ENCODE results near the gene DICER1. TPM values are rescaled to one million over a fixed set of nuclear protein-coding genes. Genes with fewer than 3 reads are reported as not detected.

Gene DICER1
- total and polyA plus RNA-seq, 9 of the 15 experiments (the other 6 are each of a cell fraction or from before 2014, with no cell fraction given), result 2.5 to 23.2 (median 12.4) TPM

- no peak overlapping the region for H3K4me2 ChIP-seq (ENCODE audit: insufficient read depth, low read length)
- peaks cover 3 to 22% of the 10 kb centered on the region in 2 experiments; a peak in 3 of 5 replicates for H3K27me3 ChIP-seq (ENCODE audit: control insufficient read depth in 2 of 2, insufficient read depth in 2 of 2, low read length in 2 of 2)
- ATAC-seq, result peak; percentile 88
- no peak overlapping the region for H3K9ac ChIP-seq (ENCODE audit: insufficient read depth in 1 of 2, low read depth in 2 of 2, low read length in 2 of 2)
- H2AFZ ChIP-seq (ENCODE audit: low read depth, low read length), result no peak overlapping the region
- H3K27ac ChIP-seq (ENCODE audit: extremely low read depth, low read depth, low read length), result no peak overlapping the region
- ChIA-PET POLR2A (no interaction called here), CTCF (ENCODE audit: low intra/inter-chr PET ratio) (interaction anchor here (0.8 kb wide), 1 partner anchor 507 kb away, joined by 4 read pairs; no protein-coding TSS in a partner anchor)
- H3K4me3 ChIP-seq, result no peak overlapping the region
- peak; percentile 85 for FAIRE-seq
- no peaks in the 10 kb centered on the region for H3K79me2 ChIP-seq (ENCODE audit: control insufficient read depth, insufficient read depth, low read length)
- in situ Hi-C loops (cut with MboI) (no loop called here), intact Hi-C loops (cut with micrococcal nuclease) (loop anchor here (1.0 to 10.0 kb wide), 2 partner anchors 101 to 507 kb away; no protein-coding TSS in a partner anchor)
- H3K9me3 ChIP-seq (replicated peaks; ENCODE audit: control insufficient read depth, insufficient read depth, low read depth, low read length), result no peaks in the 10 kb centered on the region
- no peaks in the 10 kb centered on the region for H3K4me1 ChIP-seq (replicated peaks in 1 of 2; ENCODE audit: control insufficient read depth in 2 of 2, insufficient read depth in 2 of 2, low read length in 2 of 2)
- 0% methylated on average over 5 of the region's 5 CpGs for WGBS (ENCODE audit: insufficient coverage, low coverage, missing lambda C conversion rate)
- peak; percentile 31 to 48 (median 36) for DNase-seq (ENCODE audit: extremely low read depth in 1 of 4, low spot score in 3 of 4)
- BruUV-seq (replicated peaks), result no TSS peak
- no peaks in the 10 kb centered on the region for H4K20me1 ChIP-seq (replicated peaks; ENCODE audit: control insufficient read depth, insufficient read depth, low read length)
- no peaks in the 10 kb centered on the region for H3K36me3 ChIP-seq (ENCODE audit: control insufficient read depth, insufficient read depth, low read length)
- H3K9me1 ChIP-seq (ENCODE audit: control insufficient read depth, insufficient read depth, low read length), result no peaks in the 10 kb centered on the region
- TF ChIP-seq CTCF (IDR thresholded peaks at IDR 0.05 in 2 of 3, conservative IDR thresholded peaks at IDR 0.05 in 1 of 3; ENCODE audit: insufficient read depth in 2 of 3, low read depth in 1 of 3, low read length in 3 of 3) (peak; percentile 39 to 58 (median 40); a peak in 4 of 6 replicates), PRMT5 (CRISPR knock-in tag; IDR thresholded peaks at IDR 0.05) (no peak), ZNF212 (CRISPR knock-in tag; IDR thresholded peaks at IDR 0.05) (no peak), AFF4 (CRISPR knock-in tag; IDR thresholded peaks at IDR 0.05) (no peak), ERF (CRISPR knock-in tag; IDR thresholded peaks at IDR 0.05) (no peak), EGR1 (conservative IDR thresholded peaks at IDR 0.05) (no peak), RAD21 (CRISPR knock-in tag; conservative IDR thresholded peaks at IDR 0.05 in 1 of 2, IDR thresholded peaks at IDR 0.05 in 1 of 2) (peak; percentile 52 to 73), DEAF1 (CRISPR knock-in tag; IDR thresholded peaks at IDR 0.05) (0 out of 2 replicates have a peak, but pooled peaks have one; percentile 24)
These were observed 38.9 kb upstream of the DICER1 start for GRCh38 chr14:95196268-95196667.

Measured in K562 (cell line).